AG20443 (cell line): Measurements from ENCODE around the gene CALB2.
"Not testable (repeated sequence)": the region's sequence is repeated elsewhere in the genome, so short reads cannot be mapped to it uniquely, and the experiment has no call there.

Experiments used
- DNase-seq: peaks from one replicate; pipeline ENCODE4 v3.0.0; 2012; ENCODE audit warnings: low spot score, mixed read lengths

The CALB2 gene

DNA sequence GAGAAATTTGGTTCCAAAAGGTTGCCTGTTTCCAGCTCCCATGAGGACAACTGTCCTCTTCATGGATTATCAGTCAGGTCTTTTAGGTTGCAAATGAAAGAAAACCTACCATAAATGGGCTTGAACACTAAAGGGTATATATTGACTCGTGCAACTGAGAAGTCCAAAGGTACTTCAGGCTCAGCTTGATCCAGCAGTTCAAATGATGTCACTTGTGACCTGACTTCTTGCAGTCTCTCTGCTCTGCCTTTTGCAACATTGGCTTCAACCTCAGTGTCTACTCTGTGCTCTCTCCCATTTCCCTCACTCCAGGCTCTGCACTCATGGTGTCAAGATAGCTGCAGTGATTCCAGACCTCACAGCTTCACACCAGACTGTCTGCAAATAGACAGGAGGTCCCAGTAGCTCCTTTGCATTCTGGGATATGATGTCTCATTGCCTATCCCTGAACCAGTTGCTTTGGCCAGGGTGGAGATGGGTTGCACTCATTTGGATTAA lies 5.5 kb upstream of the CALB2 start:
- no peak for DNase-seq

DNA sequence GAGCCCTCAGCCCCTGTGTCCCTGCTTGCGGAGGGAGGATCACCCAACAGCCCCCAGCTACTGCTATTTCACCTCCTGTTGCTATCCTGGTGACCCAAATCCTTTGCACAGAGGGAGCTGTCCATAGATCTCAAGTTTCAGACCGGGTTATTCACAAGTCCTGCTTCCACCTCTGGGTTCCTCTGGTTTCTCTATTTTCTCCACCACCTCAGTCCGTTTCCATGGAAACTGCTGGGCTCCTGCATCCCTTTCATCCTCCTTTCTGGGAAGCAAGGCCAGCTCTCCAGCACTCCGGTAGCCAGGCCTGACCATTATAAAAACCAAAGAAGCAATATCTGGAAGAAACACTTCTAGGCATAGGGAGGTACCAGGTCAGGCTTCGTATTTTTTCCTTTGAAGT lies 4.8 kb upstream of the CALB2 start:
- DNase-seq, result no peak

DNA sequence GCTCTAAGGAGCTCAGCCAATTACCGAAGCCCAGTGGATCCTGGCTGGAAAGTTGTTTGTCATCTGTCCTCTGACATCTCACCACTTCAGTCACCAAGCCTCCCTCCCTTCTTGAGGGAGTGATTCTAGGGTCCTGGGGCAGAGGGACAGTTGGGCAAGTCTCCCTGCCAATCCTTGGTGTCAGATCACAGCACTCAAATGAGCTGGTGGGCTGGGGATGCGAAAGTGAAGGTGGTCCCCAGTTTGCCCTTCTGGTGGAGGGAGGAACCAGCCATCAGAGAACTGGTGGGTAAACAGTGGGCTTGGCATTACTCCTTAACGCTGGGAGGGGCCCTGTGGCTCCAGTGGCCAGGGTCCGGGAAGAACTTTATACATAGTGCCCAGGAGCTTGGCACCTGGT lies 4.4 kb upstream of the CALB2 start:
- DNase-seq, result no peak

GRCh38 chr16:71356051-71356740 lies 2.3 kb upstream of the CALB2 start:
- no peak for DNase-seq

- DNase-seq, result not testable (repeated sequence)
These were observed 1.6 kb upstream of the CALB2 start for GRCh38 chr16:71356936-71357335.

GRCh38 chr16:71357681-71358080 lies 842 bp upstream of the CALB2 start:
- DNase-seq, result no peak

GRCh38 chr16:71359431-71359830 lies 908 bp downstream of the CALB2 start:
- no peak for DNase-seq

- peak; percentile 91 for DNase-seq
These were observed 1.9 kb downstream of the CALB2 start for GRCh38 chr16:71360378-71360777.

GRCh38 chr16:71364133-71364681 lies 5.7 kb downstream of the CALB2 start:
- no peak for DNase-seq

DNA sequence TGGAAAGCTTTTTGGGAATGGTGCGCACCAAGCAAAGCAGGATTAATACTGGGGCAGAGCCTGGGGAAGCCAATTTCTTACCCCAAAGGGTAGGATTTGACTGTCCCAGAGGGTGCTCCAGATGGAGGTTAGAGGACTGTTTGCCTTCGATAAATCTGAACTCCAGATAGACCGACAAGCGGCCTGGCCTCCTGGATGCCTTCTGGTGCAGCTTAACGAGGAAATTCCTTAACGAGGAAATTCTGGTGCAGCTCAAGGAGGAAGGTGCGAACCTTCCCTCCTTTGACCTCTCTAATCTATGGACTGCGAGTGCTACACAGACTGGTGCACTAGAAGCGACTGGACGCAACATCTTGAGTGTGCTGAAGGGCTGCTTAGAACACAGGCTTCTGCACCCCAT lies 6.5 kb downstream of the CALB2 start:
- no peak for DNase-seq

GRCh38 chr16:71367241-71367976 lies 8.9 kb downstream of the CALB2 start:
- peak; percentile 78 for DNase-seq

GRCh38 chr16:71368958-71369357 lies 10.4 kb downstream of the CALB2 start:
- DNase-seq, result no peak

GRCh38 chr16:71369494-71369893 lies 11.0 kb downstream of the CALB2 start:
- DNase-seq, result no peak

- no peak for DNase-seq
These were observed 12.7 kb downstream of the CALB2 start for GRCh38 chr16:71371237-71371636.

DNA sequence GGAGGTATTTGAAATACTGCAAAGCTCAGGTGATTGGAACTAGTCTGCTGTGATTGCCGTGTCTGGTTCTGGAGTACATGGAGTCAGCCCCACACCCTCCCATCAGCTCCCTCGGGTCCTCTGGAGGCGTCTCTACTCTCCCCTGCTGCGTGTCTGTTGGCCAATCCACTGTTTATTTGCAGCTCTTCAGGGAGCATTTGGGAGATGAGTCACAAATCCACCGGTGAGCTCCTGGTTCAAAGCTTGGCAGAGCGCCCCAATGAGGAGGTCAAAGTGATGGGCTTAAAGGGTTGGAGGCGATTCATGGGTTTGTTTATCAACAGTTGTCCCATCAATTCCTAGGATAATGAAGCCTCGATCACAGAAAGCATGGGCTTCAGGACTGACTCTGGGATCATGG lies 14.6 kb downstream of the CALB2 start:
- DNase-seq, result no peak

GRCh38 chr16:71376465-71377157 lies 18.1 kb downstream of the CALB2 start:
- no peak for DNase-seq

DNA sequence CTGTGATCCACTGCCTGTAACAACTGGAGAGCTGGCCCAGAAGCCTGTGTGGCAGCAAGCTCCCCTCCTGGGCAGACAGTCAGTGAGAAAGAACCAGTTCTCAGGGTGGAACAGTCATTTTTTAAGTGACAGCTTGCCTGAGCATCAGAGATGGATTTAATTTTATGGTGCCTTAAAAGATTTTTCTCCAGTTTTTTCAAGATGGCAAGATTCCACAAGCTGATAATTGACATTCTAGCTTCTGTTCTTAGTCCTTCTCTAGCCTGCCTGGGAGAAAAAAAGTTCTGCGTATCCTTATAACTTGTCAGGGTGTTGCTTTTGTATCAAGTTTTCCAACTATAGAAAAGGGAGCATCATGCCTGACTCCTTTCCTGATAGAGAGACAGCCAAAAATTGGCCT lies 21.2 kb downstream of the CALB2 start:
- no peak for DNase-seq

GRCh38 chr16:71380831-71381230 lies 22.3 kb downstream of the CALB2 start:
- DNase-seq, result no peak

DNA sequence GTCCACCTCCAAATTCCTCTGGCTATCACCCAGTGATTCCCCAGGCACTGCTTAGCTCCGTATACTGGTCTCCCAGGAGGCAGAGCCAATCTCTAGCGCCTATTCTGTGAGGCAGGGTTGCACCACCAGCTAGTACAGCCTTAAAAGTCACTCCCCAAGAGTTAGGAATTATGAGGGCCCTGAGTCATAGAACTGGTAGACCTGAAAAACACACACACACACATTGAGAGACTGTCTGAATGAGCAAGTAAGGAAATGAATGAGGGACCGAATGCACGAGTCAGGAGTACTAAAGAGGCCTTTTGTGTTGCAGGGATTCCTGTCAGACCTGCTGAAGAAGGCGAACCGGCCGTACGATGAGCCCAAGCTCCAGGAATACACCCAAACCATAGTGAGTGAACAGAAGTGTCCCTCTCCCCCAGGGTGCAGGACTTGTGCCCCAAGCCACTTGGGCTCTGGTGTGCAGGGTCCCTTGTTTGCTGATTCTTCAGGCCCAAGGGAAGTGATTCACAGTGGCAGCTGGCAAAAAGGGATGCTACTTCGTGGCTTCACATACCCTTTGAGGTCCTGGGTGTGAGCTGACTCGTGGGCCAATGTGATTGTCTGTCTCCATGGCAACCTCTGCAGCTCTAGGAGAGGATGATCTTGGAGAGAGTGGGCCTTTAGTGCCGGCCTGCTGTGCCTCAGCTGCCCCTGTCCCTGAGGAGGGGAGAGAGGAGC lies 24.7 kb downstream of the CALB2 start:
- DNase-seq, result peak; percentile 36

DNA sequence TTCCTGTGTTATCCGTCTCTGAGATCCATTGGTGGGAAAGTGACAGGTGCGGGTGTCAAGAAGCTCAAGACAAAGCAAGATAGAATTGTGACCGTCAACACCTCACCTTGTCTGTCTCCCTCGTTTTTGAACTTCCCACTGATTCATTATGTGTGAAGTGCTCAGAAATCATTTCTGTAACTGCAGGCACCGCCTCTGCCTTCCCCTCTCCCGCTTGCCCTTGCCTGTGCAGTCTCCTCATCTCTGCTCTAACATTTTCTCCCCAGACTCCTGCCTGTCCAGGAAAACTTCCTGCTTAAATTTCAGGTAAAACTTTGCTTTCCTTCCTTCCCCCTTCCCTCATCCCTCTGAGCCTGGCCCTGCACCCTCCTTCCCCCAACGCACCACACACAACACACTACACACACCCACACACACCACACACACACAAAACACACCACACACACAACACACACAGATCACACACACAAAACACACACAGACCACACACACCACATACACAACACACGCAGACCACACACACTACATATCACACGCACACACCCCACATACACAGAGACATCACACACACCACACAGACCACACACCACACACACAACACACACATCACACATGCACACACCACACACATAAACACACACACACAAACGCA lies 25.7 kb downstream of the CALB2 start:
- no peak for DNase-seq

DNA sequence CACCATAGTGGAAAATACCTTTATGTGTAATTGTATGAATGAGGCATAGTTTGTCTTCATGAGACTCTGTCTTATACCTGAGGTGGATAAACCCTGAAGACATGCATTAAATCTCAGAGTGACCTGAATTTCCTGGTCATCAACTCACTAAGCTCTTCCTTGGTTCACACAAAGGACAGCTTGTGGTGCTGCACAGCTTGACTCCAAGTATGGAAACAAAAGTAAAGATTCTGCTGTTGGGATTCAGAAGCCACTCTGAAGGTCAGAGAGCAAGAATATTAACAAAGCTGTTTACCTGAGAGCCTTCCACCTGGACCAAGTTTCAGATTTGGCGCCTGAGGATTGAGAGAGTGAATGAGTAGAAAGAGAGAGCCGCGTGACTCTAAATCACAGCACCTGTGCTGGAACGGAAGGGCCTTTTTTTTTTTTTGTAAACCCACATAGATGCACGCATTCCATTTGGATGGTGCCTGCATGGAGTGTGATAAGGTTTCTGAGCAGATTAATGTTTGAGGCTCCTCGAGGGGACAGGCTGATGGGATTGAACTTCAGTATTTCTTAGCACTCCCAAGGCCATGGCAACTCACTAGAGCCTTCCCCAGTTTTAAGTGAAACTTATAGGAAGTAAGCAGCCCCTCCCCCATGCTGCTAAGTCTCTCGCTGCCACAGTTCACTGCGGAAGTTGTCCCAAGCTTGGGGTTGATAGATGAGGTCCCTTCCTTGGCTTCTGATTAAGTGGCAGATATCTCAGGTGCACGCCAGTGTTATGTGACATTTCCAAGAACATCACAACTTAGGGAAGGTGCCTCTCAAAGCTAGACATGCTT lies 28.7 kb downstream of the CALB2 start:
- DNase-seq, result no peak
